Measurements from ENCODE around the gene TTLL11.

TTLL11 gene

DNA sequence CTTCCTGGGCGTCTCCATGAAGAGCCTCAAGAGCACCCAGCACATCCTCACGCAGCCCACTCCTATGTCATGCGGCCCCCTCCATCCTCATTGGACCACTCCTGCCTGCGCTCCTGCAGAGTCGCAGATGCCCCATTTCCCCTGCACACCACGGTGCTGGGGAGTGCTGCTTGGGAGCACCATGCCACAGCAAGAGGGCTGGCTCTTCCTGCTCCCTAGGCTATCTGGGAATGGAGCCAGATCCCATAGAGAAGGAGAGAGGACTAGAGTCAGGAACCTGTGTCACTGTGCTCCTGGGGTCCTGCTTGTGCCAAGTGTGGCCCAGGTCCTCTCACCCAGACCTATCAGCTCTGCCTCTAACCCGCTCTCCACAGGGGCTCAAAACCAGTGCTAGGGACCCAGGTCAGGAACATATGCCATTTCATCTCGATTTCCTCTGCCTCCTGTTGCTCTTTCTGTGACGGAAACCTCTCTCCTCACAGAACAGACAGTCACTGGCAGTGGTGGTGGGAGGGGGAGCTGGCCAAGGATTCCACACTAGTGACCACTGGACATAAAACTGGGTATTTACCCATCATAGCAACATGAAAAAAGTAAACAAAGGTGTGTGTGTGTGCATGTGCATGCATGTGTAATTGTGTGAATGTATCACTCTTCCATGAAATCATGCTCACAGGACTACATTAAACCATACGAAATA is 178.4 kb downstream of the TTLL11 start:
- no peak for DNase-seq
- H3K36me3 ChIP-seq (ENCODE audit: control insufficient read depth in 4 of 4, insufficient read depth in 4 of 4, low read length in 3 of 4) = no peaks in the 10 kb centered on the region
- no peak overlapping the region for H3K27ac ChIP-seq (ENCODE audit: insufficient read depth in 1 of 2, low read depth in 1 of 2, low read length in 2 of 2, poor library complexity in 1 of 2, severe bottlenecking in 2 of 2)
- H3K9me3 ChIP-seq (ENCODE audit: control extremely low read depth in 1 of 5, control insufficient read depth in 4 of 5, insufficient read depth in 2 of 5, low read depth in 1 of 5, low read length in 4 of 5) = no peaks in the 10 kb centered on the region
- CTCF ChIA-PET = no interaction called here
- no peak overlapping the region for H3K4me3 ChIP-seq (ENCODE audit: control insufficient read depth in 1 of 7, extremely low read depth in 1 of 7, insufficient read depth in 4 of 7, low read depth in 2 of 7, low read length in 6 of 7)
- WGBS (ENCODE audit: insufficient coverage) = 97% methylated on average over 9 of the region's 10 CpGs
- H3K27me3 ChIP-seq (replicated peaks in 2 of 5; ENCODE audit: control insufficient read depth in 4 of 5, insufficient read depth in 5 of 5, low read length in 4 of 5) = peaks cover 0 to 5% (median 3%) of the 10 kb centered on the region in 5 experiments
- POLR2A ChIA-PET = no interaction called here
- peaks cover 7 to 25% (median 16%) of the 10 kb centered on the region in 4 experiments for H3K4me1 ChIP-seq (ENCODE audit: control extremely low read depth in 1 of 4, control insufficient read depth in 4 of 4, insufficient read depth in 4 of 4, low read length in 3 of 4)

DNA sequence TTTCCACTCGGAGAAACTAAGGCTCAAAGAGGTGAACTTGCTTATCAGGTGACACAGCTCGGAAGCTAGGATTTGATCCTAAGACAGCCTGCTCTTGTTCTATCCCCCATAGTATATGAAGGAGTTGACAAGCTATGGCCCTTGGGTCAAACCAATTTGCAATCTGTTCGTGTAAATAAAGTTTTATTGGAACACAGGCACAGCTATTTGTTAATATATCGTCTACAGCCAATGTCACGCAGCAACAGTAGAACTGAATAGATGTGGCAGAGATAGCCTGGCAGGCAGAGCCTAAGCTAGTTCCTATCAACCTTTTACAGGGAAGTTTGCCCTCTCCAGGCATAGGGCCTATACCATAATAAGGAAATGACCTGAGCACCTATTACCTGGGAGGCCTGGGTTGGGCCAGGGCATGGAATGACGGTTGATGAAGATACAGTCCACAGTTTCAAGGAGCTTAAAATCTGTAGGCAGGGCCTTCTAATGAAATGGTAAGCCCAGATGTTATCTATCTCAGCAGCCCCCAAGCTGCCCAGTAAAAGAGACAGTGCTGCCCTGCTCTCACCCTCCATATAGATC is 179.0 kb downstream of the TTLL11 start:
- POLR2A ChIA-PET = no interaction called here
- Histone ChIP-seq H3K4me3 (ENCODE audit: control insufficient read depth in 1 of 7, extremely low read depth in 1 of 7, insufficient read depth in 4 of 7, low read depth in 2 of 7, low read length in 6 of 7) (no peak overlapping the region), H3K4me1 (ENCODE audit: control extremely low read depth in 1 of 4, control insufficient read depth in 4 of 4, insufficient read depth in 4 of 4, low read length in 3 of 4) (peaks cover 7 to 25% (median 16%) of the 10 kb centered on the region in 4 experiments), H3K27ac (ENCODE audit: insufficient read depth in 1 of 2, low read depth in 1 of 2, low read length in 2 of 2, poor library complexity in 1 of 2, severe bottlenecking in 2 of 2) (no peak overlapping the region), H3K27me3 (replicated peaks in 2 of 5; ENCODE audit: control insufficient read depth in 4 of 5, insufficient read depth in 5 of 5, low read length in 4 of 5) (peaks cover 0 to 10% (median 6%) of the 10 kb centered on the region in 5 experiments), H3K9me3 (ENCODE audit: control extremely low read depth in 1 of 5, control insufficient read depth in 4 of 5, insufficient read depth in 2 of 5, low read depth in 1 of 5, low read length in 4 of 5) (peaks cover 0 to 3% (median 0%) of the 10 kb centered on the region in 5 experiments), H3K36me3 (ENCODE audit: control insufficient read depth in 4 of 4, insufficient read depth in 4 of 4, low read length in 3 of 4) (no peaks in the 10 kb centered on the region)
- no peak for DNase-seq
- 100% methylated on average over 6 of the region's 6 CpGs for WGBS (ENCODE audit: insufficient coverage)
- CTCF ChIA-PET = no interaction called here

DNA sequence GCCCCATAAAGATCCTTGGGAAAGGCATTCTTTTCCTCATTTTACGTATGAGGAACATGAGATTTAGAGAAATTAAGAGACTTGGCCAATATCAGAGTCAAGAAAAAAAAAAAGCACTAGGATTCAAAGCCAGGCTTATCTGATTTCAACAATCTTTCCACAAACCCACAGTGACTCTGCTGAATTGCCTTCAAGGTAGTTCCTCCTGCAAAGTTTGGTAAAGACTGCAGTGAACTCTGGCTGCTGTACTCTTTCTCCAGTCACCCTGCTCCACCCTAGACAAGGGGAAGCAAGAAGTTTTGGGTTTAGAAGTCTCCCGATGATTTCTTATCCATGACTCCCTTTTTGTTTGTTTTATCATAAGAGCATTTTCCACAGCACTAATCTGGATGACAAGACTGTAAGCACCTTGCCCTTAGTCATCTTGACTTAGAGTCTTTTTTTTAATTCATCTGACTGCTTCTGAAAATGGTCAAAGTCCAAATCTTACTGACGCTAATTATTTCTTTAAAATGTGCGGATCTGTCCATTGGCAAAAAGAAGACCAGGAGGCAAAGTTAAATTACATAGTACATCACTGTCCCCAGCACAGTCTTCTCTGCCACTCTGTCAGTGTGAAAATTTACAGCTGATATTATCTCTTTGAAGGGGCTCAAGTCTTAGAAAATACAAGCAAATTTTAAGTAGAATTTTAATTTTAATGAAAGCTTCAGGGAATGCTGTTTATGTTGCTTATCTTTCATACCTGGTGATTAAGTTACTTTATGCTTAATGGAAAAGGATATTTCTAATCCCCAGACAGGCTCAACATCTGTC is 180.1 kb downstream of the TTLL11 start:
- Histone ChIP-seq H3K4me1 (ENCODE audit: control extremely low read depth in 1 of 4, control insufficient read depth in 4 of 4, insufficient read depth in 4 of 4, low read length in 3 of 4) (peaks cover 7 to 25% (median 16%) of the 10 kb centered on the region in 4 experiments), H3K9me3 (ENCODE audit: control extremely low read depth in 1 of 5, control insufficient read depth in 4 of 5, insufficient read depth in 2 of 5, low read depth in 1 of 5, low read length in 4 of 5) (peaks cover 0 to 3% (median 0%) of the 10 kb centered on the region in 5 experiments), H3K36me3 (ENCODE audit: control insufficient read depth in 4 of 4, insufficient read depth in 4 of 4, low read length in 3 of 4) (no peaks in the 10 kb centered on the region), H3K4me3 (ENCODE audit: control insufficient read depth in 1 of 7, extremely low read depth in 1 of 7, insufficient read depth in 4 of 7, low read depth in 2 of 7, low read length in 6 of 7) (peak overlapping the region in 2 of 7 experiments; percentile 0 to 17), H3K27ac (ENCODE audit: insufficient read depth in 1 of 2, low read depth in 1 of 2, low read length in 2 of 2, poor library complexity in 1 of 2, severe bottlenecking in 2 of 2) (no peak overlapping the region), H3K27me3 (replicated peaks in 2 of 5; ENCODE audit: control insufficient read depth in 4 of 5, insufficient read depth in 5 of 5, low read length in 4 of 5) (peaks cover 0 to 11% (median 9%) of the 10 kb centered on the region in 5 experiments)
- 30% methylated on average over 2 of the region's 4 CpGs for WGBS (ENCODE audit: insufficient coverage)
- DNase-seq = peak; percentile 78 to 87 (median 85)
- CTCF ChIA-PET = no interaction called here
- POLR2A ChIA-PET = no interaction called here

DNA sequence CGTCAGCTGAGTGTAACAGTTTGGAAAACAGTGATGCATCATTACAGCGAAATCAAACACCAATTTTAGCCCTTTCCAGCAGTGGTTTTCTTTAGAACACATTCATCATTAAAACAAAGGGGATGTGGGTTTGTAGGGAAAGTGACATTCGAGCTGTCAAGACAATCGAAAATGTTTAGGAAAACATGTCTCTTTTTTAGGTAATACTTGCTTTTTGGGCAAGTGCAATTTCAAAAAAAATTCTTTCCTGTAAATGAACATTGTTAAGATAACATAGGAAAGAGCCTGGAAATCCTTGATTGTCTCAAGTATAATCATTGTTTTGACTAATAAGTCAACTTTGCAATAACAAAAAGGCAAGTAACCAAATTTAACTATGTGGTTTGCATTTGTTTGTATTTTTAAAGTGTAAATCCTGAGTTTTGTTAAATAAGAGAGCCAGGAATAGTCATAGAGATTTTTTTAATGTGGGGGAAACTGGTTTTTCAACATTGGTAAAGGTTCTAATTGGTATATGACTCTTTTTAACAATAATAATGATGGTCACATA is 182.5 kb downstream of the TTLL11 start:
- peaks cover 0 to 3% (median 0%) of the 10 kb centered on the region in 5 experiments for H3K9me3 ChIP-seq (ENCODE audit: control extremely low read depth in 1 of 5, control insufficient read depth in 4 of 5, insufficient read depth in 2 of 5, low read depth in 1 of 5, low read length in 4 of 5)
- POLR2A ChIA-PET = no interaction called here
- WGBS (ENCODE audit: insufficient coverage) = 0% methylated on average over 3 of the region's 4 CpGs

DNA sequence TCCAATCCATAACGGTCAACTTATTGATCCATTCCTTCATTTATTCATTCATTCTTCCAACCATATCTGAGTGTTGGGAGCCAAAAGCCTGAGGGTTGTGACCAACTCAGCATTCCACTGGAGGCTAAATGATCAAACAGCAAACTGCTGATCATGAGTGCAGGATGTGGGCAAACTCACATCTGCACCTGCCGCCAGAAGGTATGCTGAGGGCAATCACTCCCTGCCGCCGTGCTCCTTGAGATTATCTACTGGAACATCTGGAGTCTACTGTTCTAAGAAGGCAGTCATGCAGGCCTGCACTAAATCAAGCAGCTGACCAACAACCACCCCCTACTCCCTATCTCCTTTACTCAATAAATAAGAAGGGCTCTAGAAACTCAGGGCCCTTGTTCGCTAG is 184.0 kb downstream of the TTLL11 start:
- ChIA-PET CTCF (interaction anchor here (1.1 kb wide), 1 partner anchor 9 kb away, joined by 3 read pairs; no protein-coding TSS in a partner anchor), POLR2A (interaction anchor here (0.5 to 0.6 kb wide), 2 partner anchors 90 to 250 kb away, joined by 3 read pairs; no protein-coding TSS in a partner anchor)
- no peak for DNase-seq
- H3K4me1 ChIP-seq (ENCODE audit: control extremely low read depth in 1 of 4, control insufficient read depth in 4 of 4, insufficient read depth in 4 of 4, low read length in 3 of 4) = peaks cover 7 to 25% (median 16%) of the 10 kb centered on the region in 4 experiments
- WGBS (ENCODE audit: insufficient coverage) = 61% methylated on average over 3 of the region's 5 CpGs
- H3K27me3 ChIP-seq (replicated peaks in 2 of 5; ENCODE audit: control insufficient read depth in 4 of 5, insufficient read depth in 5 of 5, low read length in 4 of 5) = peaks cover 0 to 11% (median 9%) of the 10 kb centered on the region in 5 experiments
- peaks cover 0 to 3% (median 0%) of the 10 kb centered on the region in 5 experiments for H3K9me3 ChIP-seq (ENCODE audit: control extremely low read depth in 1 of 5, control insufficient read depth in 4 of 5, insufficient read depth in 2 of 5, low read depth in 1 of 5, low read length in 4 of 5)
- H3K4me3 ChIP-seq (ENCODE audit: control insufficient read depth in 1 of 7, extremely low read depth in 1 of 7, insufficient read depth in 4 of 7, low read depth in 2 of 7, low read length in 6 of 7) = no peak overlapping the region
- H3K36me3 ChIP-seq (ENCODE audit: control insufficient read depth in 4 of 4, insufficient read depth in 4 of 4, low read length in 3 of 4) = no peaks in the 10 kb centered on the region
- no peak overlapping the region for H3K27ac ChIP-seq (ENCODE audit: insufficient read depth in 1 of 2, low read depth in 1 of 2, low read length in 2 of 2, poor library complexity in 1 of 2, severe bottlenecking in 2 of 2)

More for the DNA sequence above, 182.5 kb downstream of the TTLL11 start:
- Histone ChIP-seq H3K4me1 (ENCODE audit: control extremely low read depth in 1 of 4, control insufficient read depth in 4 of 4, insufficient read depth in 4 of 4, low read length in 3 of 4) (peaks cover 7 to 25% (median 16%) of the 10 kb centered on the region in 4 experiments), H3K36me3 (ENCODE audit: control insufficient read depth in 4 of 4, insufficient read depth in 4 of 4, low read length in 3 of 4) (no peaks in the 10 kb centered on the region), H3K27ac (ENCODE audit: insufficient read depth in 1 of 2, low read depth in 1 of 2, low read length in 2 of 2, poor library complexity in 1 of 2, severe bottlenecking in 2 of 2) (no peak overlapping the region), H3K4me3 (ENCODE audit: control insufficient read depth in 1 of 7, extremely low read depth in 1 of 7, insufficient read depth in 4 of 7, low read depth in 2 of 7, low read length in 6 of 7) (peak overlapping the region in 1 of 7 experiments; percentile 5), H3K27me3 (replicated peaks in 2 of 5; ENCODE audit: control insufficient read depth in 4 of 5, insufficient read depth in 5 of 5, low read length in 4 of 5) (peaks cover 0 to 11% (median 9%) of the 10 kb centered on the region in 5 experiments)
- peak in 2 of 3 donors; percentile 21 to 40 for DNase-seq
- CTCF ChIA-PET = interaction anchor here (0.6 kb wide), 1 partner anchor 37 kb away, joined by 3 read pairs; no protein-coding TSS in a partner anchor

DNA sequence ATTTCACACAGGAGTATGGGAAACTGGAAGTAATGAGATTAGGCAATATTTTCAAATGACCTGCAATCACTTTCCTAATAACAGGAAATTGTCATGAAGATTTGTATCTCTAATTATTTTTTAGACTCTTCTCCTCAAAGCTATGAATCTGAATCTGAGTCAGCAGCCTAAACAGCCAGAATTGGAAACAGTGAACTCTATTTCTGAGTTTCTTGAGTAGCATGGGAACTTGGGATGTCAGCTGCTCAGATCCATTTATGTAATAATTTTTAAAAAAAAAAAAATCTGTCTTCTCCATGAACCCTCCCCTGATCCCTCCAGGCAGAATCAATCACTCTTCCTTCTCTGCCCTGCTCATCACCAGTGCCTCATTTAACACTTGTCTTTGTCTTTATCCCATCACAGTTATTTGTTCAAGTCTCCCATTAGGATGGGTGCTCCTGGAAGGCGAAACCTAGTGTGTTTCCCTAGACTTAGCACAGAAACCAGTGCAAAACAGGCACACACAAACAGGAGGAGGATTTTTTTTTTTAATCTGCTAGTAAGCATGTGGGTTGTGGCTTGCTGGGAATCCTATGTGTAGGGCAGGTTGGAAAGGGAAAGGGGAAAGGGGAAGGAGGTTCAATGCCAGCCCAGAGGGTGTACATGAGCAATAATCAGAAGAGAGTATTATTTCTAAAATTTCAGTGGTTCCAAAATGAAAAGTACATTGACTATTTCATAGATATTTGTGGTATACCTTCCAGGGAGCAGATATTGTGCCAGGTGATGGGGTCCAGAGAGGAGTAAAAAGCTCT is 186.8 kb downstream of the TTLL11 start:
- 80% methylated on average over 1 of the region's 1 CpG for WGBS (ENCODE audit: insufficient coverage)
- ChIA-PET CTCF (interaction anchor here (1.6 kb wide), 1 partner anchor 216 kb away, joined by 4 read pairs; no protein-coding TSS in a partner anchor), POLR2A (no interaction called here)
- H3K4me3 ChIP-seq (ENCODE audit: control insufficient read depth in 1 of 7, extremely low read depth in 1 of 7, insufficient read depth in 4 of 7, low read depth in 2 of 7, low read length in 6 of 7) = no peak overlapping the region
- no peaks in the 10 kb centered on the region for H3K36me3 ChIP-seq (ENCODE audit: control insufficient read depth in 4 of 4, insufficient read depth in 4 of 4, low read length in 3 of 4)
- peaks cover 0 to 10% (median 8%) of the 10 kb centered on the region in 5 experiments for H3K27me3 ChIP-seq (replicated peaks in 2 of 5; ENCODE audit: control insufficient read depth in 4 of 5, insufficient read depth in 5 of 5, low read length in 4 of 5)
- no peak for DNase-seq
- H3K4me1 ChIP-seq (ENCODE audit: control extremely low read depth in 1 of 4, control insufficient read depth in 4 of 4, insufficient read depth in 4 of 4, low read length in 3 of 4) = peaks cover 0 to 10% (median 3%) of the 10 kb centered on the region in 4 experiments
- peaks cover 0 to 3% (median 0%) of the 10 kb centered on the region in 5 experiments for H3K9me3 ChIP-seq (ENCODE audit: control extremely low read depth in 1 of 5, control insufficient read depth in 4 of 5, insufficient read depth in 2 of 5, low read depth in 1 of 5, low read length in 4 of 5)
- no peak overlapping the region for H3K27ac ChIP-seq (ENCODE audit: insufficient read depth in 1 of 2, low read depth in 1 of 2, low read length in 2 of 2, poor library complexity in 1 of 2, severe bottlenecking in 2 of 2)

Data from common myeloid progenitor, CD34-positive (primary cell).